Neural crest cell (in vitro differentiated cells): Measurements from ENCODE around the gene MT4. TPM values are rescaled to one million over a fixed set of nuclear protein-coding genes. Genes with fewer than 3 reads are reported as not detected.

ENCODE experiments used
- DNase-seq: peaks from one replicate; pipeline ENCODE4 v3.0.0; 2021; ENCODE audit warnings: low read depth, mixed read lengths, low spot score
- H3K27ac Mint-ChIP-seq: one replicate; pipeline ENCODE4 v1.8.0; 2021; ENCODE audit warnings: mild to moderate bottlenecking, mixed read lengths; ENCODE audit not compliant: unreplicated experiment
- H3K27me3 Mint-ChIP-seq: 2 replicates; pipeline ENCODE4 v1.8.0; 2021; ENCODE audit warnings: low read depth, mild to moderate bottlenecking, mixed read lengths
- H3K36me3 Mint-ChIP-seq: 2 replicates; pipeline ENCODE4 v1.8.0; 2021; ENCODE audit warnings: low read depth, mild to moderate bottlenecking, mixed read lengths
- H3K4me1 Mint-ChIP-seq: 2 replicates; pipeline ENCODE4 v1.8.0; 2021; ENCODE audit warnings: mixed read lengths
- H3K4me3 Mint-ChIP-seq: one replicate; pipeline ENCODE4 v1.8.0; 2021; ENCODE audit warnings: mild to moderate bottlenecking, mixed read lengths
- H3K9me3 Mint-ChIP-seq: 2 replicates; pipeline ENCODE4 v1.8.0; 2021; ENCODE audit warnings: mixed read lengths
- CTCF ChIP-seq: fragments of 200-600 bp; sonication (generic); conservative IDR thresholded peaks from 2 replicates; pipeline ENCODE4 v1.5.0; 2021; ENCODE audit warnings: antibody characterized with exemption, mild to moderate bottlenecking
- total RNA-seq: library from RNA; stranded (reverse); gene quantifications from 2 replicates; pipeline ENCODE4 v1.2.1, GENCODE V29; 2021

MT4 gene
- total RNA-seq, 1 donor from 2014 or later = not detected

GRCh38 chr16:56584276-56584675 lies 19.4 kb downstream of the MT4 start:
- peaks cover 52% of the 10 kb centered on the region for H3K27me3 Mint-ChIP-seq
- TF ChIP-seq CTCF = no peak

GRCh38 chr16:56588781-56589140 lies 23.9 kb downstream of the MT4 start:
- peaks cover 85% of the 10 kb centered on the region for H3K27me3 Mint-ChIP-seq
- TF ChIP-seq CTCF = no peak
- no peaks in the 10 kb centered on the region for H3K9me3 Mint-ChIP-seq

More at GRCh38 chr16:56584276-56584675, 19.4 kb downstream of the MT4 start:
- Mint-ChIP-seq H3K27ac (no peak overlapping the region), H3K4me1 (peaks cover 4% of the 10 kb centered on the region), H3K9me3 (no peaks in the 10 kb centered on the region), H3K4me3 (no peak overlapping the region), H3K36me3 (no peaks in the 10 kb centered on the region)
- no peak for DNase-seq

GRCh38 chr16:56589141-56590039 lies 24.5 kb downstream of the MT4 start, which contains the start of gene MT3:
Gene MT3, plus strand, starts transcription at chr16:56589528. Its CDS starts 63 bp downstream, at chr16:56589591.
- no peak for TF ChIP-seq CTCF
- Mint-ChIP-seq H3K9me3 (no peaks in the 10 kb centered on the region), H3K4me3 (peak within 1 kb of the TSS; percentile 83), H3K4me1 (peaks cover 13% of the 10 kb centered on the region), H3K27me3 (peaks cover 91% of the 10 kb centered on the region), H3K27ac (no peak within 1 kb of the TSS), H3K36me3 (no peaks in the 10 kb centered on the region)
- no peak for DNase-seq

More at GRCh38 chr16:56588781-56589140, 23.9 kb downstream of the MT4 start:
- Mint-ChIP-seq H3K4me1 (peaks cover 13% of the 10 kb centered on the region), H3K36me3 (no peaks in the 10 kb centered on the region), H3K27ac (no peak overlapping the region), H3K4me3 (peak overlapping the region; percentile 83)
- DNase-seq = no peak

- no peak for TF ChIP-seq CTCF
- Mint-ChIP-seq H3K27ac (no peak overlapping the region), H3K4me1 (peaks cover 13% of the 10 kb centered on the region), H3K9me3 (no peaks in the 10 kb centered on the region), H3K4me3 (no peak overlapping the region), H3K27me3 (peaks cover 83% of the 10 kb centered on the region), H3K36me3 (no peaks in the 10 kb centered on the region)
- DNase-seq = no peak
Measured at GRCh38 chr16:56591377-56592060, 26.6 kb downstream of the MT4 start.

- TF ChIP-seq CTCF = no peak
- peaks cover 12% of the 10 kb centered on the region for H3K4me1 Mint-ChIP-seq
- H3K27ac Mint-ChIP-seq = no peak overlapping the region
- peaks cover 3% of the 10 kb centered on the region for H3K9me3 Mint-ChIP-seq
- H3K4me3 Mint-ChIP-seq = no peak overlapping the region
- H3K27me3 Mint-ChIP-seq = peaks cover 78% of the 10 kb centered on the region
- no peak for DNase-seq
- H3K36me3 Mint-ChIP-seq = no peaks in the 10 kb centered on the region
Measured at GRCh38 chr16:56593573-56594291, 28.9 kb downstream of the MT4 start.
